Measurements from ENCODE around the gene BCL7B. TPM values are rescaled to one million over a fixed set of nuclear protein-coding genes. Genes with fewer than 3 reads are reported as not detected.
"Not testable (repeated sequence)": the region's sequence is repeated elsewhere in the genome, so short reads cannot be mapped to it uniquely, and the experiment has no call there.

The BCL7B gene
- total RNA-seq, 1 experiment from 2014 or later, result 22.9 TPM

DNA sequence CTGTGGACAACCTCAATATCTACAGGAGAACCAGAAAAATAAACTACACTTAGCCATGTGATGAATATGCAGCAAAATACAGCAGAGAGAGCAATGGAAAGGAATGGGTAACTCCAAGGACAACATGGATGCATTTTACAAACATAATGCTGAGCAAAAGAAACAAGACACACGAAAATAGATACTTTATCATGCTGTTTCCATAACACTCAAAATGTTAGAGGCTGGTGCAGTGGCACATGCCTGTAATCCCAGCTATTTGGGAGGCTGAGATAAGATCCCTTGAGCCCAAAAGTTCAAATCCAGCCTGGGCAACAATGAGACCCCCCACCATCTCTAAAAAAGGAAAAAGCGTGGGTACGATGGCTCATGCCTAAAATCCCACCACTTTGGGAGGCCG lies 8.3 kb downstream of the BCL7B start:
- DNase-seq (ENCODE audit: low read depth, low spot score), result no peak
- in situ Hi-C loops (cut with HindIII; ENCODE audit: low pct_unique_long_range_greater_than_20kb, low sequenced_read_pairs), result no loop called here

DNA sequence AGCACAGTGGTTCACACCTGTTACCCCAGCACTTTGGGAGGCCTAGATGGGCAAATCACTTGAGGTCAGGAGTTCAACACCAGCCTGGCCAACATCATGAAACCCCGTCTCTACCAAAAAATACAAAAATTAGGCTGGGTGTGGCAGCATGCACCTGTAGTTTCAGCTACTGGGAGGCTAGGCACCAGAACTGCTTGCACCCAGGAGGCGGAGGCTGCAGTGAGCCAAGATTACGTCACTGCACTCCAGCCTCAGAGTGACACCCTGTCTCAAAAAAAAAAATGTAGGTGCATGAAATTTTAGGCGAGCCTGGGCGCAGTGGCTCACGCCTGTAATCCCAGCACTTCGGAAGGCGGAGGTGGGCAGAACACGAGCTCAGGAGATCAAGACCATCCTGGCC lies 9.6 kb downstream of the BCL7B start:
- no peak for DNase-seq (ENCODE audit: low read depth, low spot score)
- in situ Hi-C loops (cut with HindIII; ENCODE audit: low pct_unique_long_range_greater_than_20kb, low sequenced_read_pairs), result no loop called here

DNA sequence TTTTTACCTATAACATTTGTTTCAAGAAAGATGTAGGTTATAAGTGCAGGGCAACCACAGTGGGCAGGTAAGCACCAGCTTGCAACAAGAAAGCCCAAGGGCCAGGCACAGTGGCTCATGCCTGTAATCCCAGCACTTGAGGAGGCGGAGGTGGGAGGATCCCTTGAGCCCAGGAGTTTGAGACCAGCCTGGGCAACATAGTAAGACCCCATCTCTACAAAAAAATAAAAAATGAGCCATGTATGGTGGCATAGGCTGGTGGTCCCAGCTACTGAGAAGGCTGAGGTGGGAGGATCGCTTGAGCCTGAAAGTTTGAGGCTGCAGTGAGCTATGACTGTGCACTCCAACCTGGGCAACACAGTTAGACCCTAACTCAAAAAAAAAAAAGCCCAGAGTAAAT lies 12.8 kb downstream of the BCL7B start:
- in situ Hi-C loops (cut with HindIII; ENCODE audit: low pct_unique_long_range_greater_than_20kb, low sequenced_read_pairs), result no loop called here
- no peak for DNase-seq (ENCODE audit: low read depth, low spot score)

DNA sequence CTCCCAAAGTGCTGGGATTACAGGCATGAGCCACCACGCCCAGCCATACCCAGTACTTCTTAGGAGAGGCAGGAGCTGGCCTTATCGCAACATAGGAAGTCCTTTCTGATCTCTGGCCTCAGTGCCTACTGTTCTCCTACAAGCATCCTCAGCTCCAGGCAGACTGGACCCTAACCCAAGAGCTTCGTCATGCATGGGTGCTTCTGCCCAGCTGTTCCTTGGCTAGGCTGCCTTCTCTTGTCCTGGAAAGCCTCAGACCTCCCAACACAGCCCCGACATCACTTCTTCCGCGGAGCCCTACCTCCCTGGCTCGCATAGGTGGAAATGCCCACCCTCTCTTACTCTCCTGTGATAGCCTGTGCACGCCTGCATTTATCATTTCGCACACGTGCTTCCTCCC lies 15.8 kb downstream of the BCL7B start:
- in situ Hi-C loops (cut with HindIII; ENCODE audit: low pct_unique_long_range_greater_than_20kb, low sequenced_read_pairs), result no loop called here

DNA sequence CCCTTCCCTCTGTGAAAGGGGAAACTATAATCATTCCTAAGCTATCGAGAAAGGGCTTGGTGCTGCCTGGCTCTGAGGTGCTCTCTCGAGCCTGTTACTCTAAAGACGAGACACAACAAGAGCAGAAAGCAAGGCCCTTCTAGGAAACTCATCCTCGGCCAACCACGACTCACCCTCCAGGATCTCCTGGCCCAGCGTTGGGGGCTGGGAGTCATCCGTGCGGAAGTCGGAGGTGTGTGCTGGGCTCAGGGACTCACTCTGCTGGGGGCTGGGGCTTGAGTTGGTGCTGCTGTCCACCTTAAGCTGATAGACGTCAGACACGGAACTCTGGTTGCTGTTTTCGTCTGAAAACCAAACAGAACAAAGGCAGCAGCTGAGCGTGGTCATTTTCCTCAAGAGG lies 17.8 kb downstream of the BCL7B start:
- no peak for DNase-seq (ENCODE audit: low read depth, low spot score)
- in situ Hi-C loops (cut with HindIII; ENCODE audit: low pct_unique_long_range_greater_than_20kb, low sequenced_read_pairs), result no loop called here

More for the DNA sequence above, 15.8 kb downstream of the BCL7B start:
- DNase-seq (ENCODE audit: low read depth, low spot score), result no peak

DNA sequence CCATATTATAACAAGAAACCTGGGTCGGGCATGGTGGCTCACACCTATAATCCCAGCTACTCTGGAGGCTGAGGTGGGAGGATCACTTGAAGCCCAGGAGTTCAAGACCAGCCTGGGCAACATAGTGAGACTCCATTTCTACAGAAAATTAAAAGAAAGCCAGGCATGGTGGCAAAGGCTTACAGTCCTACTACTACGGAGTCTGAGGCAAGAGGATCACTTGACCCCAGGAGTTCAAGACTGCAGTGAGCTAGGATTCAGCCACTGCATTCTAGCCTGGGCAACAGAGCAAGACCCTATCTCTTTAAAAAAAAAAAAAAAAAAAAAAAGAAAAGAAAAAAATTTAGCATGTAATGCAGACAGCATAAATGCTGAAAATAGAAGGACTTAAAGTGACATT lies 19.0 kb downstream of the BCL7B start:
- in situ Hi-C loops (cut with HindIII; ENCODE audit: low pct_unique_long_range_greater_than_20kb, low sequenced_read_pairs); DNase-seq (ENCODE audit: low read depth, low spot score): not testable (repeated sequence)

DNA sequence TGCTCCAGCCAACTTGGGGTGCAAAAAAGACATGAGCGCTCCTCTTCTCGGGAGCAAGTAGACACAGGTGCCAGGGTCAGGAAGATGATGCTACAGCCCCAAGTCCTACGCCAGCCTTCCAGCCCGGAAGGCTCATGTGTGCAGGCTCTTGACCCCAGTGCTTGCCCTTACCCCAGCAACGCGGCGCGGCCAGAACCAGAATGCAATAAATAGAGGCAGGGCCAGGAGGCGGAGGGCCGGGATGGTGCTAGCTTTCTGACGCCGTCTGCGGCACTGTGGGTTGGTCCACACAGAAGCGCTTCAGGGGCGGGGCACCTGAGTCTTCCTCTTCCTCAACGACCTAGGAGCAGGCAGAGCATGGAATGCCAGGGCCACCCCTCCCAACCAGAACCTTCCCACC lies 20.4 kb downstream of the BCL7B start:
- DNase-seq (ENCODE audit: low read depth, low spot score), result no peak
- in situ Hi-C loops (cut with HindIII; ENCODE audit: low pct_unique_long_range_greater_than_20kb, low sequenced_read_pairs), result no loop called here

DNA sequence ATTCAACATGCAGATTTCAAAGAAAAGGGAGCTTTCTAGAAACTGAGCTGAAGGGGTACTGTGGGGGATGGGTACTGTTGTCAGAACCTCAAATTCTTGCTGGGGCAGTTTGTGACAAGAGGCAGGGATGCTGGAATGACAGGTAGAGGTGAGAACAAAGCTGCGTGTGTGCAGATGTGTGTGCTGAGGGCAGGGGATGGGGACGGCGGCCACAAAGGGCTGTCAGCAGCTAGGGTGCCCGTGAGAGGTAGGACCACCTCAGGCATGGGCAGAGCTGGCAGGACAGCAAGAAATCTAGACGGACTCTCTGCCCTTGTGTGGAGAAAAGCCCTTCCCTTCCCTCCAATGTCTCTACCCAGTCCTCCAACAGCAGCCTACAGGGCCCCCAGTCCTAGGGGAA lies 21.0 kb downstream of the BCL7B start:
- in situ Hi-C loops (cut with HindIII; ENCODE audit: low pct_unique_long_range_greater_than_20kb, low sequenced_read_pairs), result no loop called here
- DNase-seq (ENCODE audit: low read depth, low spot score), result no peak

DNA sequence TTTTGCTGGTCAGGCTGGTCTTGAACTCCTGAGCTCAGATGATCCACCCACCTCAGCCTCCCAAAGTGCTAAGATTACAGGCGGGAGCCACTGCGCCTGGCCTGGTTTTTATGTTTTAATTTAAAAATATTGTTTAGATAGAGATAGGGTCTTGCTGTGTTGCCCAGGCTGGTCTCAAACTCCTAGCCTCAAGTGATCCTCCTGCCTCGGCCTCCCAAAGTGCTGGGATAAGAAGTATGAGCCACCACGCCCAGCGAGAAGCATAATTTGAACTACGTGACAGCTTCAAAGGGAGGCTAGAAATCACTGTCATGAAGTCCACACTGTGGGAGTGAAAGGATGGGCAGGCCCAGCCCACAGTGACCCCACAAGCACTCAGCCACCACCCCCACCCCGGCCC lies 21.6 kb downstream of the BCL7B start:
- in situ Hi-C loops (cut with HindIII; ENCODE audit: low pct_unique_long_range_greater_than_20kb, low sequenced_read_pairs), result not testable (repeated sequence)

DNA sequence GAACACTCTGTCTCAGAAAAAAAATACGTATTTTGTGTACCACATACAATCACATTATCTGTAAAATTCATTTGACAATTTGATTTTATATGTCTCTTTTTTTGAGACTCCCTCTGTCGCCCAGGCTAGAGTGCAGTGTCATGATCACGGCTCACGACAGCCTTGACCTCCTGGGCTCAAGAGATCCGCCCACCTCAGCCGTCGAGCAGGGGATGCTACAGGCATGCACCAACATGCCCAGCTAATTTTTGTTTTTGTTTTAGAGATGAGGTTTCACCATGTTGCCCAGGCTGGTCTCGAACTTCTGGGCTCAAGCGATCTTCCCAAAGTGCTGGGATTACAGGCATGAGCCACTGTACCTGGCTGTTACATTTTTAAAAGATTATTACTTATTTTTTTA lies 23.7 kb downstream of the BCL7B start:
- in situ Hi-C loops (cut with HindIII; ENCODE audit: low pct_unique_long_range_greater_than_20kb, low sequenced_read_pairs), result no loop called here
- DNase-seq (ENCODE audit: low read depth, low spot score), result no peak

More for the DNA sequence above, 21.6 kb downstream of the BCL7B start:
- not testable (repeated sequence) for DNase-seq (ENCODE audit: low read depth, low spot score)

DNA sequence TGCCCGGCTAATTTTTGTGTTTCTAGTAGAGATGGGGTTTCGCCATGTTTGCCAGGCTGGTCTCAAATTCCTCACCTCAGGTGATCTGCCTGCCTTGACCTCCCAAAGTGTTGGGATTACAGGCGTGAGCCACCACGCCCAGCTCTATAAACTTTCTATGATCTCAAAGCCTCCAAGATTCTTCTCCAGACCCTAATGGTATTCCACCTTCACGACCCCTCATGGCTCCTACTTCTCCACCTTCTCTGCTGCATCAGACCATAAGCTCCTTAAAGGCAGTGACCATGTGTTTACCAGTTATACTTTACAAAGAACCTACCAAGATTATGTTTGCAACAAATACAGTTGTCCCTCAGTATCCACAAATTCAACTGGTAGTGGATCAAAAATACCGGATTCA lies 25.3 kb downstream of the BCL7B start:
- in situ Hi-C loops (cut with HindIII; ENCODE audit: low pct_unique_long_range_greater_than_20kb, low sequenced_read_pairs), result no loop called here
- DNase-seq (ENCODE audit: low read depth, low spot score), result no peak

DNA sequence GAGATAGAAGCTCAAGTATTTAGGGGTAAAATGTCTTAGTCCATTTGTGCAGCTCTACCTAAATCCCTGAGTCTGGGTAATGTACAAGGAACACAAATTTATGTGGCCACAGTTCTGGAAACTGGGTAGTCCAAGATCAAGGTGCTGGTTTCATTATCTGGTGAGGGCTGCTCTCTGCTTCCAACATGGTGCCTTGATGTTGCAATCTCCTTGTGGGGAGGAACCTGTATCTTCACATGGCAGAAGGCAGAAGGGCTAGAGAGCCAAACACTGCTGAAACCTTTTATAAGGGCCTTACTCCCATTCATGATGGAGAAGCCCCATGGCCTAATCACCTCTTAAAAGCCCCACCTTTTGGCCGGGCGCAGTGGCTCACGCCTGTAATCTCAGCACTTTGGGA lies 26.7 kb downstream of the BCL7B start:
- DNase-seq (ENCODE audit: low read depth, low spot score), result no peak
- in situ Hi-C loops (cut with HindIII; ENCODE audit: low pct_unique_long_range_greater_than_20kb, low sequenced_read_pairs), result no loop called here

DNA sequence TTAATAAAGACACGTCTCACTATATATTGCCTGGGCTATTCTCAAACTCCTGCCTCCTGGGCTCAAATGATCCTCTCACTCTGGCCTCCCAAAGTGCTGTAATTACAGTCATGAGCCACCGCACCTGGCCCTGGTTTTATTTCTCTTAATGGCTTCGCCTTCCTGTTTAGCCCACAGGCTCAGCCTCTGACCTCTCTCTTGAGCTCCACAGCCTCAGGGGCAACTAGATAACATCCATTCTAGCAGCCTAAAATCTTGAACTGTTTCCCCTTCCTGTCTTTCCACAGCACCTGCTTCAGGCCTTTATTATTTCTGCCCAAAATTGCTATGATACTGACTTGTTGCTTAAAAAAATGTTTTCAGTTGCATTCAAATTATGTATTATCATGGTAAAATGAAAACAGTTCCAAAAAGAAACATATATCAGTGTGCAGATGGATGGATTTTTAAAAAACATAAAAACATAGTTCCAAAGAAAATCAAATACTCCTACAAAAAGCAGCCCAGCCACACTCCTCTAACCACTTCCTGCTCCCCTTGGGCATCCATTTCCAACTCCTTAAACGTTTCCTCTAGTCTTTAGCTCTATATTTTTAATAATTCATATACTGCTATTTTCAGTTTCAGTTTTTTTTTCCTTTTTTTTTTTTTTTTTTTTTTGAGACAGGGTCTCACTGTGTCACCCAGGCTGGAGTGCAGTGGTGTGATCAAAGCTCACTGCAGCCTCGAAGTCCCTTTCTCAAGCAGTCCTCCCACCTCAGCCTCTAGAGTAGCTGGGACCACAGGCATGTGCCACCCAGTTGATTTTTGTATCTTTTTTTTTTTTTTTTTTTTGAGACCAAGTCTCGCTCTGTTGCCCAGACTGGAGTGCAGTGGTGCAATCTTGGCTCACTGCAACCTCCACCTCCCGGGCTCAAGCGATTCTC lies 30.3 kb downstream of the BCL7B start:
- in situ Hi-C loops (cut with HindIII; ENCODE audit: low pct_unique_long_range_greater_than_20kb, low sequenced_read_pairs), result no loop called here

DNA sequence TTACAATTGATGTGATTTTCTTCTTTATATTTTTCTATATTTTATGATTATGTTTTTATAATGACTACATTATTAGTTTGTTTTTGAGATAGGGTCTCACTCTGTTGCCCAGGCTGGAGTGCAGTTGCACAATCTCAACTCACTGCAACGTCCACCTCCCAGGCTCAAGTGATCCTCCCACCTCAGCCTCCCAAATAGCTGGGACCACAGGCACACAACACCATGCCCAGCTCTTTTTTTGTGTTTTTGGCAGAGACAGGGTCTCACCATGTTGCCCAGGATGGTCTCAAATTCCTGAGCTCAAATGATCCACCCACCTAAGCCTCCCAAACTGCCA lies 31.4 kb downstream of the BCL7B start:
- DNase-seq (ENCODE audit: low read depth, low spot score); in situ Hi-C loops (cut with HindIII; ENCODE audit: low pct_unique_long_range_greater_than_20kb, low sequenced_read_pairs): not testable (repeated sequence)

More for the DNA sequence above, 30.3 kb downstream of the BCL7B start:
- DNase-seq (ENCODE audit: low read depth, low spot score), result no peak

DNA sequence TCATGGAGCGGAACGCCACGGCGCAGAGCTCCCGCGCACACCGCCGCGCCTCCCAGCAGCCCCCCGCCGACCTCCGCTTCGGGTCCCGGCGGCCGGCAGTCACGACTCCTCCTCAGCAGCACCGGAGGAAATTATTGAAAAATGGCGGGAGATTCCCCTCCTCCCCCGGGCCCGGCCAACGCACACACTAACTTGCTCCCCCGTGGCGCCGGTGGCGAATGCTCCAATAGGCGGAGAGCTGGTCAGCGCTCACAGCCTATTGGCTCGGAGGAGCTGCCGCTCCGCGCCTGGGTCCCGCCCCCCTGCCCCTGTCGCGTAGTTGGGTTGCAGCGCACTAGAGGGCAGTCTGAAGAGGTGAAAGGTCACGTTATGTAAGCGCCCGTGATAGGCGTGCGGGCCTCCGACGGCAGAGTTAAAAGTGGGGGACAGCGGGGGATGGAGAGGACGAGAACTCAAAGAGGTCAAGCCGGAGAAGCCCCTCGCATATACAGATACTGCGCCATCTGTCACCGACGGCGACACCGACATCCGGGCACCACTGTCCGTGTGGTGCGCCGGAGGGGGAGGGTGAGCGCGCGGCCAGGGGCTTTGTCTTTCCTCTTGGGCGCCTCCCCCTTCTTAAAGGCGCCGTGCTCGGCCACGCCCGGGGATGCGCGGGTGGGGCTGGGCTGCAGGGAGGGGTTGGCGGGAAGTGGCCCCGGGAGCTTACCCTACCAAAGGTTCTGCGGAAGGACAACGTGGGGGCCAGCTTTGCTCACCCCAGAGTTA lies 35.2 kb downstream of the BCL7B start, which contains the start of gene BAZ1B:
BAZ1B (minus strand) TSS at position 189 of the 768 bp plus-strand sequence. CDS start 360 bp downstream, outside the sequence.
- peak; percentile 99 for DNase-seq (ENCODE audit: low read depth, low spot score)
- in situ Hi-C loops (cut with HindIII; ENCODE audit: low pct_unique_long_range_greater_than_20kb, low sequenced_read_pairs), result no loop called here

DNA sequence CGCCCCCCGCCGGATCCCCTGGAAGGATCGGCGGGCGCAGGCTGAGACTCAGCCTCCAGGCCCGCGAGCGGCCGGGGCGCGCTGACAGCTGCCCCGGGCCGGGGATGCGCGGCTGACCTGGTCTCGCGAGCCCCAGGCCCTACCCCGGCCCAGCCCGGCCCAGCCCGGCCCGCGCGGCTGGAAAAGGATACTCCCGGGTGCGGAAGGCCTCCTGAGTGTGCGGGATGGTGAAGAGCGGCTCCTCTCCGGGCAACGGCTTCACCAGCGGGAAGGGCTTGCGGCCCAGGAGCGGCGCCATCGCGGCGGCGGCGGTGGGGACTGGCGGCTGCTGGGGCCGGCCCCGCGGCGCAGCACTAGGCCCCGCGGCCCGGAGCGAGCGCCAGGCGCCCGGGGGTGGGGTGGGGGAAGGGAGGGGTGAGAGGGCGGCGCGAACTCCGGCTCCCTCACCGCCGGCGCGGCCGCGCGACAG lies 35.8 kb downstream of the BCL7B start:
- no peak for DNase-seq (ENCODE audit: low read depth, low spot score)
- in situ Hi-C loops (cut with HindIII; ENCODE audit: low pct_unique_long_range_greater_than_20kb, low sequenced_read_pairs), result no loop called here

DNA sequence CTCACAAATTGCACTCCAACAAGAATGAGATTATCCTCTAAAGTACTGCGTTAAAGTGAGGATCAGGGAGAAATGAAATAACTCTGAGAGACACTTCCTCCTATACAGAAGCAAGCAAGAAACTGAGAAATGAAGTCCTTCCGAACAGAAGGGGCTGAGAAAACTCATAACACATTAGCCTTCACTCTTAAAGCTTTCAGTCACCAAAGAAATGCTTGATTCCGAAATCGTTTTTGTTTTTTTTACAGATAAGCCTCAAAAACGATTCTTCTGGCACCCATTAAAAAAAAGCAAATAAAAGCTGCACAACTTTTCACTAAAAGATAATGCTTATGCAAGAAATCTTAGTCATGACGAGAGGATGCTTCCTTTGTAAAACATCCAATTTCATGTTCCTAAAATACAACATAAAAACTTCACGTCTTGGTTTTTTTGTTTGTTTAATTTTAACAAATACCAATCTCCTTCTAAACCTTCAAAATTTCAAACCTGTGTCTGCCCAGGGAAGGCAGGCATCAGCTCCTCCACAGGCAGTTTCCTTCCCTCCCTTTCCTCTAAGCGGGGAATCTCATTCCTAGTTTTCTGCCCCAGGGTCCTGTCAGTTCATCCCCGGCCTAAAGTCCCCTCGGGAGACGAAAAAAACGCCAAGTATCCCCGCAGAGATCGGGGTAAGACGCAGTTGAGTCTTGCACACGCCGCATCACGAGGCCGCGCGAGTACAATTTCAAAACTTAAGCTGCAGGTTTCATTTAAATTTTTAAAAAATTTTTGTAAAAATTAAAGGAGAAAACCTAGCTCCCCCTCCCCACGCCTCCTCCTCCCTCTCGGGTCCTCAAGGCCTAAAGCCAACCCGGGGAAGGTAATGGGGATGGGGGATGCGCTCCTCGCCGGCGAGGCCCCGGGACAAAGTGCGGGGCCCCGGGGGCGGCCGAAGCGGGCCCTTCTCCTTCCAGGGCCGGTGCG lies 36.5 kb downstream of the BCL7B start:
- in situ Hi-C loops (cut with HindIII; ENCODE audit: low pct_unique_long_range_greater_than_20kb, low sequenced_read_pairs), result no loop called here
- peak; percentile 43 for DNase-seq (ENCODE audit: low read depth, low spot score)
